HEK293T (cell line): ENCODE data around the gene AOPEP.
A peak's percentile ranks its signal among the peaks of the same experiment; 100 is the strongest.

Experiments
- CTCF ChIA-PET: fragments of 350-600 bp; formaldehyde crosslinking; extraction: SDS; loops from one replicate; lab custom pipeline; 2021; ENCODE audit warnings: antibody characterized with exemption, inconsistent platforms; lab: Yijun Ruan, JAX
- POLR2A ChIA-PET: fragments of 350-600 bp; formaldehyde crosslinking; extraction: SDS; loops from one replicate; lab custom pipeline; 2020; ENCODE audit warnings: antibody characterized with exemption, inconsistent platforms; lab: Yijun Ruan, JAX
- DNase-seq: peaks from one replicate; pipeline ENCODE4 v3.0.0; 2012; ENCODE audit warnings: mixed read lengths; ENCODE audit errors: extremely low spot score
- ARNT ChIP-seq: fragments of 450-650 bp; IDR thresholded peaks from 2 replicates; pipeline ENCODE4 v1.6.1; 2017; ENCODE audit warnings: mild to moderate bottlenecking
- BHLHE40 ChIP-seq: fragments of 450-650 bp; IDR thresholded peaks from 2 replicates; pipeline ENCODE4 v1.6.1; 2016; ENCODE audit warnings: mild to moderate bottlenecking, moderate library complexity, borderline replicate concordance
- CTBP1 ChIP-seq: fragments of 450-650 bp; IDR thresholded peaks from 2 replicates; pipeline ENCODE4 v1.6.1; 2016; ENCODE audit warnings: borderline replicate concordance
- ELF4 ChIP-seq: fragments of 450-650 bp; IDR thresholded peaks from 2 replicates; pipeline ENCODE4 v1.6.1; 2017; ENCODE audit warnings: antibody characterized with exemption
- FOXA1 ChIP-seq: fragments of 450-650 bp; IDR thresholded peaks from 2 replicates; pipeline ENCODE4 v1.6.1; 2016; ENCODE audit warnings: mild to moderate bottlenecking
- FOXK2 ChIP-seq: fragments of 450-650 bp; IDR thresholded peaks from 2 replicates; pipeline ENCODE4 v1.6.1; 2016; ENCODE audit warnings: mild to moderate bottlenecking
- FOXM1 ChIP-seq: fragments of 450-650 bp; IDR thresholded peaks from 2 replicates; pipeline ENCODE4 v1.6.1; 2017; ENCODE audit warnings: mild to moderate bottlenecking, borderline replicate concordance
- HDGF ChIP-seq: fragments of 450-650 bp; IDR thresholded peaks from 2 replicates; pipeline ENCODE4 v1.6.1; 2017; ENCODE audit warnings: antibody characterized with exemption, borderline replicate concordance
- L3MBTL2 ChIP-seq: fragments of 450-650 bp; conservative IDR thresholded peaks from 2 replicates; pipeline ENCODE4 v1.6.1; 2016; ENCODE audit warnings: mild to moderate bottlenecking
- LEF1 ChIP-seq: fragments of 450-650 bp; IDR thresholded peaks from 2 replicates; pipeline ENCODE4 v1.6.1; 2017; ENCODE audit warnings: mild to moderate bottlenecking, borderline replicate concordance
- NFRKB ChIP-seq: fragments of 450-650 bp; IDR thresholded peaks from 2 replicates; pipeline ENCODE4 v1.6.1; 2016; ENCODE audit warnings: mild to moderate bottlenecking, moderate library complexity
- PKNOX1 ChIP-seq: fragments of 450-650 bp; IDR thresholded peaks from 2 replicates; pipeline ENCODE4 v1.6.1; 2016
- SP1 ChIP-seq: fragments of 450-650 bp; IDR thresholded peaks from 2 replicates; pipeline ENCODE4 v1.6.1; 2017
- SUZ12 ChIP-seq: fragments of 450-650 bp; IDR thresholded peaks from 2 replicates; pipeline ENCODE4 v1.6.1; 2016; ENCODE audit warnings: mild to moderate bottlenecking
- TARDBP ChIP-seq: fragments of 450-650 bp; IDR thresholded peaks from 2 replicates; pipeline ENCODE4 v1.6.1; 2016
- ZNF384 ChIP-seq: fragments of 450-650 bp; IDR thresholded peaks from 2 replicates; pipeline ENCODE4 v1.6.1; 2016

AOPEP gene

GRCh38 chr9:94941211-94941875, 214.8 kb downstream of the AOPEP start:
- CTCF ChIA-PET, result no interaction called here
- no peak for TF ChIP-seq FOXK2
- no peak for TF ChIP-seq FOXA1
- TF ChIP-seq SP1, result no peak
- TF ChIP-seq FOXM1, result no peak
- TF ChIP-seq ELF4, result no peak
- no peak for TF ChIP-seq CTBP1
- no peak for DNase-seq
- POLR2A ChIA-PET, result interaction anchor here (1.4 kb wide), 1 partner anchor 18 kb away, joined by 3 read pairs; no protein-coding TSS in a partner anchor

DNA sequence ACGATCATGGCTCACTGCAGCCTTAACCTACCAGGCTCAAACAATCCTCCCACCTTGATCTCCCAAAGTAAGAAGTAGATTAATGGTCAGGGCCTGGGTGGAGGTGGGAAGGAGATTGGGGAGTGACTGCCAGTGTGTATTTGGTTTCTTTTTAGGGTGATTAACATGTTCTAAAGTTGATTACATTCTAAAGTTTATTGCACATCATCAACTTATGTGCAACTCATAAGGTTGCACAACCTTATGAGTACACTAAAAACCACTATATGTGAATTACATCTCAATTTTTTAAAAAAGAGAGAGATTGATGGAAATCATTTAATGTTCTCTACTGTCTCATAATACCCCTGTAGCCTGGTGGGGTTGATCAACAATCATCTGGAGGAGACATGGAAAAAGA, 218.1 kb downstream of the AOPEP start:
- POLR2A ChIA-PET, result no interaction called here
- CTCF ChIA-PET, result no interaction called here
- TF ChIP-seq NFRKB, result no peak
- TF ChIP-seq HDGF, result no peak
- no peak for TF ChIP-seq SP1
- TF ChIP-seq ELF4, result no peak
- no peak for TF ChIP-seq FOXK2
- no peak for TF ChIP-seq LEF1
- no peak for TF ChIP-seq TARDBP
- no peak for TF ChIP-seq PKNOX1
- no peak for TF ChIP-seq SUZ12
- TF ChIP-seq L3MBTL2, result no peak
- no peak for TF ChIP-seq FOXA1
- TF ChIP-seq BHLHE40, result no peak
- no peak for TF ChIP-seq FOXM1
- DNase-seq, result no peak

- TF ChIP-seq ELF4 (no peak), HDGF (no peak), FOXM1 (no peak), ZNF384 (no peak), SUZ12 (no peak), L3MBTL2 (peak; percentile 34; the same call in 1 of the 2 replicates)
- ChIA-PET CTCF (interaction anchor here (0.7 to 0.8 kb wide), 2 partner anchors 785 to 1804 kb away, joined by 3 read pairs; no protein-coding TSS in a partner anchor), POLR2A (interaction anchor here (0.6 kb wide), 1 partner anchor 58 kb away, joined by 3 read pairs; no protein-coding TSS in a partner anchor)
- no peak for DNase-seq
Observed at GRCh38 chr9:94945197-94946144, 219.0 kb downstream of the AOPEP start.

GRCh38 chr9:94946256-94946655, 219.8 kb downstream of the AOPEP start:
- CTCF ChIA-PET, result interaction anchor here (0.7 to 0.8 kb wide), 2 partner anchors 139 to 1805 kb away, joined by 3 to 5 read pairs; no protein-coding TSS in a partner anchor
- TF ChIP-seq CTBP1 (no peak), FOXM1 (no peak), SUZ12 (no peak), SP1 (no peak), TARDBP (no peak), NFRKB (no peak), L3MBTL2 (no peak), HDGF (no peak)
- no peak for DNase-seq
- POLR2A ChIA-PET, result no interaction called here

GRCh38 chr9:94948567-94949235, 222.2 kb downstream of the AOPEP start:
- TF ChIP-seq L3MBTL2, result no peak
- no peak for TF ChIP-seq FOXA1
- no peak for TF ChIP-seq FOXK2
- no peak for TF ChIP-seq SUZ12
- CTCF ChIA-PET, result interaction anchor here (0.6 kb wide), 1 partner anchor 76 kb away, joined by 3 read pairs; no protein-coding TSS in a partner anchor
- no peak for DNase-seq
- POLR2A ChIA-PET, result no interaction called here

GRCh38 chr9:94949370-94949769, 222.9 kb downstream of the AOPEP start:
- POLR2A ChIA-PET, result no interaction called here
- CTCF ChIA-PET, result interaction anchor here (0.6 kb wide), 1 partner anchor 76 kb away, joined by 3 read pairs; no protein-coding TSS in a partner anchor
- TF ChIP-seq FOXM1 (no peak), HDGF (no peak), ARNT (no peak), ELF4 (no peak), SUZ12 (no peak), SP1 (no peak), CTBP1 (no peak), L3MBTL2 (no peak), PKNOX1 (no peak), FOXA1 (no peak), TARDBP (no peak), LEF1 (no peak), NFRKB (no peak), ZNF384 (no peak), FOXK2 (no peak), BHLHE40 (no peak)
- no peak for DNase-seq
